Activated CD4-positive, alpha-beta T cell treated with anti-CD3 and anti-CD28 coated beads for 4 hours (primary cell): ENCODE data around the gene BCL2L12.

Experiments used
- DNase-seq, 2 donors: peaks; one replicate each; pipeline ENCODE4 v3.0.0-alpha.2; 2020

The BCL2L12 gene

DNA sequence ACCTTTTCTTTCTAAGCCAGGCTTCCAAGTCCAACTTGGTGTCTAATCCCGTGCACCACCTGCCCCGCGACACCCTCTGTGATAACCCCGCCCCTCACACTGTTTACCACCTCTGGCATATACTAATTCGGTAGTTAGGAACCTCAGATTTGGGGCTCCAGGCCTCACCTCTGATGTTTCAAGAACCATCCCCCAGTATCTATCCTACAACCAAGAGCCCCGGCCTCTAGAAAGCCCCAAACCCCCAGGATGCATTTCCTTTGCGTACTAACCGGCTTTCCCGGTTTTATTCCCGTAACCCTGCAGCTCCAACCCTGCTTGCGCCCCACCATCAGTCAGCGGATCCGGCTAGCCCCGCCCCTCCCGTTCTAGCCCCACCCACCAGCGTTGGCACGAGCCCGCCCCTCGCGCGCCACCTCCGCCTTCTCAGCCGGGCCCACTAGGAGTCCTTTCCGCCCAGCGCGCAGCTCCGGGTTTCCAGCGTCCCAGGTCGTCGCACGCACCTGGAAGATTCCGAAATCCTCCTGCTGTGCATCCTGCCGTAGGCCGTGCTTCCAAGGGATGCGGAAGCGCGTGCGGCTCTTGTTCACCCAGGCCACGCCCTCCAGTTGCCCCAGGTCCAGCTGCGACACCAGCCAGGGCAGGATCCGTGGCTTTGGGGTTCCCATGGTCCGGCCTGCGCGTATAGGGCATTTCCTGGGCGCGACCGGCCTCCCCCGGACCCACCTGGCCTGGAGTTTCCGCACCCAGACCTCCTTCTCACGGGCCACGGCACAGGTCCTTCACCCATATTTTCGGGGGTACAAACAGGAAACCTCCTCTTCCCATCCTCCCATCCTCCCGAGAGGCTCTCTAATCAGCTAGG lies 1.3 kb upstream of the BCL2L12 start:
- DNase-seq: peak; percentile 91 to 94

DNA sequence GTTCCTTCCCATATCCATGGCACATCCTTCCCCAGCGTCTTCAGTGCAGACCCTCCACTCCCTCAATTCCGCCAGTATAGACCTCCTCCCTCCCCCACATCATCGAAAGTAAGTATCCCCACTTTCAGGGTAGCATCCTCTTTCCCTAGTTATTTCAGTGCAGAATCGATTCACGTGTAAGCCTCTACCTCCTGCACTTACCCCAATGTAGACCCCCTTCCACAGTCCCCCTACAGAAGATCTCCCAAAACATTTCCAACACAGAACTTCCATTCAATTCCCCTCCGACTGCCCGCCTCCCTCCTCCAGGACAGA lies 740 bp upstream of the BCL2L12 start:
- DNase-seq: no peak

DNA sequence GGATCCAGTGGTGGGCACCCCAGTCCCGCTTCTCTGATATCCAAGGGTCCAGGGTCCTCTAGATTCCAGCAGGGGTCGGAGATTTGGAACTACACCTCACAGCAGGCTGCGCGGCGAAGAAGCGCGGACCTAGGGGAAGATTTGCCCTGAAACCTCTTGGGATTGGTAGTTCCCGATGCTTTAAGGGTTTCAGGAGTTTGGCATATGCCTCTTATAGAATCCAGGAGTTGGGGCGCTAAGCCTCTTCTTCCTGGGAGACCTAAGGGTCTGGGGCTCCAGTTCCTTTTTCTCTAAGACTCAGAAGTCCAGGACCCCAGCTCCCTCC lies 349 bp downstream of the BCL2L12 start:
- no peak for DNase-seq

DNA sequence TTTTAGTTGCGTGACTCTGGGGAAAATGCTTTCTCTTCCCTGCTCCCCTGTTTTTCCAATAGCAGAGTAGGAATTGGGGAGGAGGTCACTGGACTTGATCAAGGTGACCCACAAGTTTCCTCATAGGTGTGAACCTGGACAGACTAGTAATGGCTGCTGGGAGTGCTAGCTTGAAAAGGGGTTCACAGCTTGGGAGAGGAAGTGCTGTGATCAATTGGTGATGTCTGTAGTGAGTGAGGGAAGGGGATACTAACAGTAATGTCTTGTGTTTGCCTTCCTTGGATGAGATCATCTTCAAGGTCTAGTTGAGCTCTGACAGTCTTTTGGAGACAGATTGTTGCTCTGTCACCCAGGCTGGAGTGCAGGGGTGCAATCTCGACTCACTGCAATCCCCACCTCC lies 1.7 kb downstream of the BCL2L12 start:
- no peak for DNase-seq

DNA sequence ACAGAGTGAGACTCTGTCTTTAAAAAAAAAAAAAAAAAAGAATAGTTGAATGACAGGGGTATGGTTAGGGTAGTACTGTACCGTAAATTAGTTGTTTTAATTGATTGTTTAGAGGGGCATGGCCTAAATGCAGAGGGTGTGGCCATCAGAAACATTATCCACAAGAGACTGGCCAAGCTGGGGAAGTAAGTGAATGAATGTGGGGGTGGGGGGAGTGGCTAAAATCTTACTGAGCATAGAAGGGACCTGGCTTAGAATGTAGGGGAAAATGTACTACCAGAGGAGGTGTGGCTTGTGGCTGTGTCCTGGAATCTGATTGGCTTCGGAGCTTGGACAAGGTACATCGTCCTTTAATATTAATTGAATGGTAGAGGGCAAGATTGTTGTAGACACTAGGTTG lies 3.8 kb downstream of the BCL2L12 start:
- no peak for DNase-seq

DNA sequence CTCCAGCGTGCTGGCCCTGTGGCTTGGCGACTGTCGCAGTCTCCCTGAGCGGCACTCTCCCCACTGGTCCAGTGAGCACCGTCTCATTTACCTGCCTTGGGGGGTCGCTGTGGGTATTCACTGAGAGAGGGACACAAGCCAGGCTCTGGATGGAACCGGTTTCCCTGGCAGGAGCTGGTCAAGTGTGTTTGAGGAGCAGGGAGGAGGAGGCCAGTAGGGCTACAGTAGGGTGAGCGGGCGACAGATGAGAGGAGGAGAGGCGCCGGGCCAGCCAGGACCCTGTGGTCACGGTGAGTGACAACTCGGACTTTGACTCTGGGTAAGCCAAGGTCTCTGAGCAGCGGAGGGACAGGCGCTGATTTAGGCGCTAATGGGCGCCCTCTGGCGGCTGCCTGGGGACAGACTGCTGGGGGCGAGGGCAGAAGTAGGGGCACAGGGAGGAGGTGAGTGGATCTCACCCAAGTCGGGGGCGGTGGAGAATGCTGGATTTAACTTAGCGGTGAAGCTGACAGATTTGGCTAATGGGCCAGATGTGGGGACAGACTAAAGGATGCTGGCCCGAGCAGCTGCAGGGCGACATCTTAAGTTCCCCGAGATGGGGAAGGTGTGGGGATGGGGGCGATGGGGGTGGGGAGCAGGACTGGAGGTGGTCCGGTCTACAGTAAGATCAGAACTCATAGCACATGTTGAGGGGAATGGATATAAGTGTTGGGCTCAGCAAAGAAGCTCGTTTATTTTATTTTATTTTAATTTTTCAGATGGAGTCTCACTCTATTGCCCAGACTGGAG lies 6.6 kb downstream of the BCL2L12 start:
- peak; percentile 72 to 78 for DNase-seq

DNA sequence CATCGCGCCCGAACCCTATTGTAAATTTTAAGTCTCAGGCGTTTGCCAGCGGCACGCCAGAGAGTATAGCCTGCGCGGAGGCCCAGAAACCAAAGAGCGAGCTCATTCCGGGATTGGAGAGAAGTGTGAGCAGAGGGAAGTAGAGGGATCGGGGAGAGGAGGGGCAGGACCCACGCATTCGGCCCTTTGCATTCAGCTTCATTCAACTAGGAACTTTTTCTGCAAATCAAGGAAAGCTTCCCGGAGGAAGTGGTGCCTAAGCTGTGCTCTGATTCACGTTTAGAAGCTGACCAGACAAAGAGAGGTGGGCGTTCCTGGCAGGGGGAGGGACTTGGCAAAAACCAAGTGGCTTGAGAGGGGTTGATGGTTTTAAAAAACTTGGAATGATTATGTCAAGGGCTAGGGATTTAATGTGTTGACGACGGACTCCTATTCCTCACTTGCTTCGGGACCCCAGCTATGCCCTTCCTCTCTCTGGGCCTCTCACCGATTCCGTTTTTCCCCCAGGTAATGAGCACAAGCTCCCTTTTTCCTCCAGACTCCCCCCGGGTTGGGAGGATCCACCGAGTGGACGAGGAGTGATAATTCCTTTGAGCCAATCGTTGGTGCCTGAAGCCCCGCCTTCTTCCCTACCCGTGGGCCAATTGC lies 10.5 kb downstream of the BCL2L12 start:
- no peak for DNase-seq

DNA sequence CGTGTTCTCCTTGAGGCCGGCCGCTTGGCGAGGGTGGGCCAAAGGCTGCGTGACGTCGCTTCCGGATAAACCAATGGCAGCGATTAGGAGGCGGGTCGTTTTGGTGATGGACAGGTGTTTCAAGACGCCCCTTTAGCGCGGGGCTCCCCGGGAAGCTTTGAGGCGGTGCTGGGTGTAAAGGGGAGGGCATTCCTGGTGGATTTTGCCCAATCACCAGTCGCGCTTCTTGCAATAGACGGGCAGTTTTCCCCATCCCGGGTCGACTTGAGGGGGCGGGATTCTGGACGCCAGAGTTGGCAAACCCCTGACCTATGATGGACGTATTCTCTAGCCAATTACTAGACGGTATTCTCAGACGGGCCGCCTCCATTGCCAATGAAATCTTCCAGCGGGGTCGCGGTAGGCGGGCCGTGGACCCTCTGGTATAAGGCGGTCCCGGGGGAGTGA lies 11.1 kb downstream of the BCL2L12 start:
- DNase-seq: peak; percentile 98

DNA sequence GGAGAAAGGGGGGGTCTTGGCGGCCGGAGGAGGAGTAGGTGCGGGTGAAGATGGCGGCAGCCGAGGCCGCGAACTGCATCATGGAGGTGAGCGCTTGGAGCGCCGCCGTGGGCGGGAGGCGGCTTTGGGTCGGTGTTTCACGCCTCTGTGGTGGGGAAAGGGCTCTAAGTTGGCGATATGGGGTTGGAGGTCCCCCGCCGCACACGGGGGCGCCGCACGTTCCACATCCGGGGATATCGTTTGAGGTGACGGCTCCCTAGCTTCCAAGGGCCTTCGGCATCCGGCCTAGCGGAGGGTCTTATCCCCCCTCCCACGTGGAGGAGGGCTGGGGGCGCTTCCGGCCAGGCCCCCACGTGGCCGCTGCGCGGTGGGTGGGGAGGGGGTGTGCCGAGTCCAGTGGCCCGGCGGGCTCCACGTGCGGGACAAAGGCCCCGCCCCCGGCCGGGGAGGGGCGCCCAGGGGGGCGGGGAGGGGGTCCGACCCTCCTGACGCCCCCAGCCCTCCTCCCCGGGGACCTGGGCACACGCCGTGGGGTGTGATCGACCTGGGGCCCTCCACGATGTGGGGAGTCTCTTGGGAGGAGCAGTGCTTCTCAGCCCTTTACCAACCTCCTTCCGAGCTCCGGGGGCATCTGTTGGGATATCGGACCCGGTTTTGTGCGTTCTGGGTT lies 11.6 kb downstream of the BCL2L12 start, which contains the start of gene PRMT1:
TSS of gene PRMT1 (plus strand) at position 41 of the 670 bp plus-strand sequence. CDS start at position 51, 10 bp downstream.
- DNase-seq: peak; percentile 45 to 55

DNA sequence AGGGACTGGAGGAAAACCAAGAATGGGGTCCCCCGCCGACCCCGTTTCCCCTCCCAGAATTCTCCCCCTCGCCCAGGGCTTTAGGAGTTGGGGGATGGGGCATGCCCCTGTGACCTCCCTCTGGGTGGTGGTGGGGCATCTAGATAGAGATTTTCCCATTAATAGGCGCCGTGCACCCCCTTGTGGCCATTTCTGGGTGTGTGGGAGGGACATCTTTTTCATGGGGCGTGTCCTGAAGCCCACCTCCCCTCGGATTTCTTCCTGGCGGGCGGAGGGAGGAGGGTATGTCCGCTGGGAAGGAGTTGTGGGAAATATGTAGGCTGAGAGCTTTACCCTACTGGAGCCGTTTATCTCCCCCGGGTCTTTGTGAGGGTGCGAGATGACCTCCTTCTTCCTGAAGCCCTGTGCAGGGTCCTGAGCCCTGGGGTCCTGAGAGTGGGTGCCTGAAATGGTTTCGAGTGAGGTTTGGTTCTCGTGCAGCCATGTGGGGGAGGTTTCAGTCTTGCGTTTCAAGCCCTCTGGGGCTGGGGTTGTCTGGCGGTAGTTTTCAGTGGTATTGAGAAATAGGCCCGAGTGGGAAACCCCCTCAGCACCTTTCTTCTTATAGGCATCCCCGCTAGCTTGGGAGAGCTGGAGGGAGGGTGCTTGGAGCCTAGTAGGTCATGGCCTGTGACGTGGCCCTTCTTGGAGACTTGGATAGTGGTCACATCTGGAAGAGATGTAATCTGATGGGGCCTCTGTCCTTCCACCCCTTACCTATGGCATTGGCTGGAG lies 12.4 kb downstream of the BCL2L12 start:
- DNase-seq: peak; percentile 76 to 84

DNA sequence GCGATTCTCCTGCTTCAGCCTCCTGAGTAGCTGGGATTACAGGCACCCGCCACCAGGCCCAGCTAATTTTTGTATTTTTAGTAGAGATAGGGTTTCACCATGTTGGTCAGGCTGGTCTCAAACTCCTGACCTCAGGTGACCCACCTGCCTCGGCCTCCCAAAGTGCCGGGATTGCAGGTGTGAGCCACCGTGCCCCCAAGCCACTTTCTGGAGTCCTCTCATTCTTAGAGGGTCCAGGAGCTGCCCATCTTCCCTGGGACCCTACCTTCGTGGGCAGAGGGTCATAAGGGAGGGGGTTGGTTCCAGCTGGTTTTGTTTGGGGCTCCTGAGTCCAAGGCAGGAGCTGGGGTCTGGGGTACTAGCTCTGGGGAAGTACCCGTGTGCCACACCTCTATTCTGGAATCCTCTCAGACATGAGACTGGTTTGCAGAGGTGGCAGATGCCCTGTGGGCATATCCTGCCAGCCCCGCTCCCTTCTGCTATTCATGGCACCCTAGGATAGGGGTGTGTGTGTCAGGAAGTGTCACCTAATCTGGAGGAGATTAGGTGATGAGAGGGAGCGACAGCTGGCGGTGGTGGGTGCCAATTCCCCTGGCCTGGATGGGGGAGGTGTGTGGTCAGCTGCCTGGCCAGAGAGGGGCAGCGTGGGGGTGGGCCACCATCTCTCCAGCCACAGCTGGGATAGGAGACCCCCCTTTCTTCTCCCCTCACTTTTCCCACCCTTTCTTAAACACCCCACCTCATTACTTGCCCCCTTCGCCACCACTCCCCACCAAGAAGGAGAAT lies 13.4 kb downstream of the BCL2L12 start:
- no peak for DNase-seq

DNA sequence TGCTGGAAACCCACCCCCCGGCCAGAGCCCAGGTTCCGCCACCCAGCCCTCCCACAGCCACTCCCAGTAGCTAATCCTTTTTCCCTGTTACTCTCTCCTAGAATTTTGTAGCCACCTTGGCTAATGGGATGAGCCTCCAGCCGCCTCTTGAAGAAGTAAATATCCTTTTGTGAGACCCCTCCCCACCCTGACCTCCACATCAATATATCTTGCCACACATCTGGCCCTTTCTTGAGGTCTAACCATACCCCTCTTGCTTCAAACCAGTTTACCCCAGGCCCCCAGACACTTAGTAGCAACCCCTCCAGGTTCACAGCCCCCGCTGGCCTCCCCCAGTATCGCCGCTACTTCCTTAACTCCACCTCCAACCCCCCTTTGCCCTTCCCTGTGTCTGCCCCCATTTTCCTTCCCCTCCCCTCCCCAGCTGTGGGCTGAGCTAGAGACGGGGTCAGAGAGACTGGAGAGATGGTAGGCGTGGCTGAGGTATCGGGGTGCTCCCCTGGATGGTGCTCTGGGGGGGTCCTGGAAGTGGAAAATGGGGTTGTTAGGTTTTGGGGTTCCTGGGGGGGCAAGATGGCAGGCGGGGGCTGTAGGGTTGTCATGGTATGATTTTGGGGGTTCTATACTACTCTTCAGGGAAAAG lies 14.2 kb downstream of the BCL2L12 start:
- no peak for DNase-seq

DNA sequence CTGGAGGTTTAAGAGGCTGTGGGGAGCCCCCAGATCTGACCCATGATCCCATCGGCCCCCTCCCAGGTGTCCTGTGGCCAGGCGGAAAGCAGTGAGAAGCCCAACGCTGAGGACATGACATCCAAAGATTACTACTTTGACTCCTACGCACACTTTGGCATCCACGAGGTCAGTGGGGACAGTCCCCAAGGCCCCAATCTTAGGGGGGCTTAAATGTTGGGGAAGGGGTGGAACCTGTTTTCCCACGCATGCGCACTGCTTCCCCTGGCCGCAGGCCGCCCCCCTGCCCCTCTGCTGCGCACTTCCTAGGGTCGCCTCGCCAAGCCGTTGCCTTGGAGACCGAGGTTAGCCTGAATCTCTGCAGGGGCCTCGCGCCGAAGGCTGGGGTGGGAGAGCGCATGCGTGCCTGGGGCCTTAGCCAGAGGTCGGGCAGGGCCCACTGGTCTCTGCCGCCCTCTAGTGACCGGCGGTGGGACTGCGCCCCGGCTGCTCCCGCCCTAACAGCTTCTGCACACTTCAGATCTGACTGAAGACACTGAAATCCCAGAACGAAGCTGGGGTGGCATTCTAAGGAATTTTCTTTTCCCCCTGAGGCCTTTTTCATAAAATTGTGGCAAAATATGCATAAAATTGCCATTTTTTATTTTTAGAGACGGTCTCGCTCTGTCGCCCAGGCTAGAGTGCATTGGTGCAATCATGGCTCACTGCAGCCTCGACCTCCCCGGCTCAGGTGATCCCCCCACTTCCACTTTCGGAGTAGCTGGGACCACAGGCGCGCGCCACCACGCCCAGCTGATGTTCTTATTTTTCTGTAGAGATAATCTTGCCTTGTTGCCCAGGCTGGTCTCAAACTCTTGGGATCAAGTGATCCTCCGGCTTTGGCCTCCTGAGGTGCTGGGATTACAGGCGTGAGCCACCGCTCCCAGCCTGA lies 15.0 kb downstream of the BCL2L12 start:
- DNase-seq: peak; percentile 89 to 95

DNA sequence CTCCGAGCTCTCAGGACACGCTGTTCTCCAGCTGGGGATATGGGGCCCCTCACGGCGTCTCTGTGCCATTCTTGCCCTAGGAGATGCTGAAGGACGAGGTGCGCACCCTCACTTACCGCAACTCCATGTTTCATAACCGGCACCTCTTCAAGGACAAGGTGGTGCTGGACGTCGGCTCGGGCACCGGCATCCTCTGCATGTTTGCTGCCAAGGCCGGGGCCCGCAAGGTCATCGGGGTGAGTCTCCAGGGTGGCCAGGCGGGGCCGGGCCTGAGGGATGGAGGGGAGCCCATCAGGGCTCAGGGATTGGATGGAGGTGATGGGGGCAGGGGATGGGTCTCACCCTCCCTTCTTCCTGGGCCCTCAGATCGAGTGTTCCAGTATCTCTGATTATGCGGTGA lies 16.1 kb downstream of the BCL2L12 start:
- no peak for DNase-seq

DNA sequence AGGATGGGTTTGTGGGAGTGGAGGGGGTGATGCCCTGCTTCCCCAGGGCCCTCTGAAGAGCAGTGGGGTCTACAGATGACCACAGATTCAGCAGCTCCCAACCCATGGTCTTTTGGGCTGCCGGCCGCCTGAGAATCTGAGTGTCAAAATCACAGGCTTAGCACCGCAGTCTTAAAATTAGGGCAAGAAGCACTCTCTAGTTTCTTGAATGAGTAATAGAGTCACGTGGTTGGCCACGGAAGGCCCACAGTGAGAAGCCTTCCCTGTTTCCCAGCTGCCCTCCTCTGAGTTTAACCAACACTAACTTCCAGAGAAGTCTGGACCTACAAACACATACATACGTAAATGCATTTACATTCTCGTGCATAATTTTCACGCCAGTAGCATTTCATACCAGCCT lies 16.5 kb downstream of the BCL2L12 start:
- no peak for DNase-seq

DNA sequence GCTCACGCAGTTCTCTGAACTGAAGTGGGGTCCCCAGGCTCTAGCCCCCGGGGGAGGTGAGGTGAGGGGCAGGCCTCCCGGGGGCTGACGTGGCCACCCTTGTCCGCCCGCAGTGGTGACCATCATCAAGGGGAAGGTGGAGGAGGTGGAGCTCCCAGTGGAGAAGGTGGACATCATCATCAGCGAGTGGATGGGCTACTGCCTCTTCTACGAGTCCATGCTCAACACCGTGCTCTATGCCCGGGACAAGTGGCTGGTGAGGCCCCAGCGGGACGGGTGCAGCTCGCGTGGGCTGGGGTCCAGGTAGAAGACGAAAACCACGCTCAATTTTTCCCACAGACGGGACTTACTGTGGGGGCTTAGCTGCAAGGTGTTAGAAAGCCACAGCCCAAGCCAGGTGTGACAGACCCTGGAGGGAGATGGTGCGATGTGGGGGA lies 18.1 kb downstream of the BCL2L12 start:
- no peak for DNase-seq

DNA sequence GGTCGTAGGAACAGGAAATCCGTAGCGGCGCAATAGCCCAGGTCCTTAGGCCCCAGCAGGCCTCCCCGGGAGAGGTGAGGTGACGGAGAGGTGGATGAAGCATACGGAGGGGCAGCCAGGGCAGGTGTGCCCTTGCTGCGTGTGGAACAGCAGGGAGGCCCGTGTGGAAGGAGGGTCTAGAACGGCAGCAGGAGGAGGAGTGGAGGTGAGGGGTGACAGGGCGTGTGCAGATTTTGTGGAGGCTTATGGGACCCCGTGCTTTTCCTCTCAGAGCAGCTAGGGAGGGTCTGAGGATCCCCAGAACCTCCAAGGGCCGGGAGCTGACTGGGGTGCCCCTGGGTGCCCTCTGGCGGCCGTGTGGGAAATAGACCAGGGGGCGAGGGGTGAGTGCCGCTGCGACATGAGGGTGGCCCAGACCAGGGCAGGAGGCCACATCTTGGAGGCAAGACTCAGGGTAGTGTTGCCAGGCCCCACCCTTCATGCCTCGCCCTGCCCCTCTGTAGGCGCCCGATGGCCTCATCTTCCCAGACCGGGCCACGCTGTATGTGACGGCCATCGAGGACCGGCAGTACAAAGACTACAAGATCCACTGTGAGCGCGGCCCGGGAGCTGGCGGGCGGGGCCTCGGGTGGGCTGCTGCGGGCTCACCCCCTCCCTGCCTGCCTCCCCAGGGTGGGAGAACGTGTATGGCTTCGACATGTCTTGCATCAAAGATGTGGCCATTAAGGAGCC lies 18.7 kb downstream of the BCL2L12 start:
- DNase-seq: peak in 1 of 2 donors; percentile 33

DNA sequence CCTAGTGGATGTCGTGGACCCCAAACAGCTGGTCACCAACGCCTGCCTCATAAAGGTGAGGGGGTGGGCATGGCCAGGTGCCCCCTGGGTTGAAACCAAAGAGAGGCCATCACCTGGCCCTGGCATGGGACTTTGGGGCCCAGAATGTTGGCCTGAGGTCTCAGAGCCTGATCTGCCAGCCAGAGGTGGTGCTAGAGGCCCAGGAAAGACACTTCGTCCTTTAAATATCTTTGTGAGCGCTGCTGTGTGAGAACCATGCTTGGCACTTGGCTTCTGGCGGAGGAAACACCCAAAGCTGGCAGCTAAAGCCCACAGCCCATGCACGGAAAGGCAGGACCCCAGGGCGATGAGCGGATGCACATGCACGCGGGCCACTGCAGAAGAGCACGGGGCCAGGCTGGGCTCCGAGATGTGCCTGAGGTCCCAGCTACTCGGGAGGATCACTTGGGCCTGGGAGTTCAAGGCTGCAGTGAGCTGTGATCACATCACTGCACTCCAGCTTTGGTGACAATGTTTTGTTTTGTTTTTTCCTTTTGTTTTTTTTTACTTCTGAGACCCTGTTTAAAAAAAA lies 19.3 kb downstream of the BCL2L12 start:
- DNase-seq: no peak
